ENCODE measurements around the gene CEPT1.

Gene CEPT1

DNA sequence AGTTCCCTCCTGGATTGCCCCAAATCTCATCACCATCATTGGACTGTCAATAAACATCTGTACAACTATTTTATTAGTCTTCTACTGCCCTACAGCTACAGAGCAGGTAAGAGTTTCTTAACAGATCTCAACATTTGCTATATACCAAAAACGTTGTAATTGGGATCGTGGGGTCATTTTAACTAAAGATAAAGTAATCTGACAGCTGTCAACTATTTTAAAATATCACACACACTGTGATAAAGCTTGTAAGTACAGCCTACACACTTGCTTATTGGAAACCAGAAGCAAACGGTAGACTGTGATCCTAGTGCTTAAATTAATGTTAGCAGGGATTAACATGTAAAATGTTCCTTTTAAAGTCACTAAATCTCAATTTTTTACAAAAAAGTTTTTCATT lies 7.9 kb downstream of the CEPT1 start:
- DNase-seq, result no peak

DNA sequence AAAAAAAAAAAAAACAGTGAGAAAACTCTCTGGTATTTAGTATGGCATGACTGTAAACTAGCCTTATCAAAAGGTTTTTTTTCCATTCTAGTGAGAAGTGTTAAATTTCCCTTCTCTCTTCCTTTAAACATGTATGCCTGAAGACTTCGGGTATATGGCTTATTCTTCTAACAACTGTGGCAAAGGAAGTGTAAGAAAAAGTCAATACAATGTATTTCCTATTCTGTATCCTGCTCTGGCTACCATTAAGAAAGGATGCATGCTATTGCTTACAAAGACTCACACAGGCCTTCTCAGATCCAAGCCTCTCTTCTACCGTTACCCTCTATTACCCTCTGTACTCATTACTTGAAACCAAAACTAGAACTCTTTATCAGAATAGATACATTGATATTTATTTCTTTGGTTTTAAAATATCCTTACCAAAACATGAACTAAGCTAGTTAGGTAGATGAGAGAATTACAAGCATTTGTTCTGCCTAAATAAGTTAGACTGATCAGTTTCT lies 8.4 kb downstream of the CEPT1 start:
- no peak for DNase-seq

DNA sequence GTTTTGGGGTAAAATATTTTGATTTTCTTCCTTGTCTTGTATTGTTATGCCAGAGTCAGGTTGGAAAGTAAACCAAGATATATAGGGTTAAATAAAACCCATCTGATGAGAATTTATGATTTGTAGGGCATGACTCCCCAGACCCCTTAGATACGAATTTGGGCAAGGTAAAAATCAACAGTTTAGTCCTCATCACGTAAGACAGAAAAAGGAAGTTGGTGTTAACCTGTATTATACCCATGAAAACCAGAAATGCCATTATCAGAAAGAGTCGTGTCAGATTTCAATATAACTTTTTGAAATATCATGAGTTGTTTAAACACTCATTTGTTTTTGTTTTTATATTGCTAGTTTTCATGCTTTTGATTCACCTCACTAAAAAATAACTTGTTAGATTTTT lies 11.8 kb downstream of the CEPT1 start:
- DNase-seq, result no peak

DNA sequence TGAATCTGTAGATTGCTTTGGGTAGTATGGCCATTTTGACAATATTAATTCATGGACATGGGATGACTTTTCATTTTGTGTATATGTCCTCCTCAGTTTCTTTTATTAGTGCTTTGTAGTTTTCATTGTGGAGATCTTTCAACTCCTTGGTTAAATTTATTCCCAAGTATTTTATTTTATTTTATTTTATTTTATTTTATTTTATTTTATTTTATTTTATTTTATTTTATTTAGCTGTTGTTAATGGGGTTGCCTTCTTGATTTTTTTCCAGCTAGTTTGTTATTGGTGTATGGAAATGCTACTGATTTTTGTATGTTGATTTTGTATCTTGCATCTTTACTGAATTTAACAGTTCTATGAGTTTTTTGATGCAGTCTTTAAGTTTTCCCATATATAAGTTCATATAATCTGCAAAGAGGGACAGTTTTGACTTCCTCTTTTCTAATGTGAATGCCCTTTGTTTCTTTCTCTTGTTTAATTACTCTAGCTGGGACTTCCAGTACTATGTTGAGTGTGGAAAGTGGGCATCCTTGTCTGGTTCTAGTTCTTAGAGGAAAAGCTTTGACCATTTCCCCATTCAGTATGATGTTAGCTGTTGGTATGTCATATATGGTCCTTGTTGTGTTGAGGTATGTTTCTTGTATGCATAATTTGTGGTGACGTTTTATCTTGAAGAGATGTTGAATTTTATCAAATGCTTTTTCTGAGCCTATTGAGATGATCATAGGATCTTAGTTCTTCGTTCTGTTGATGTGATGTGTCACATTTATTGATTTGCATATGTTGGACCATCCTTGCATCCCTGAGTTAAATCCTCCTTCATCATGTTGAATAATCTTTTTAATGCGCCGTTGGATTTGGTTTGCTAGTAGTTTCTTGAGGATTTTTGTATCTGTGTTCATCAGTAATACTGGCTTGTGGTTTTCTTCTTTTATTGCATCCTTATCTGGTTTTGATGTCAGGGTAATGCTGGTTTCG lies 14.3 kb downstream of the CEPT1 start:
- no peak for DNase-seq

DNA sequence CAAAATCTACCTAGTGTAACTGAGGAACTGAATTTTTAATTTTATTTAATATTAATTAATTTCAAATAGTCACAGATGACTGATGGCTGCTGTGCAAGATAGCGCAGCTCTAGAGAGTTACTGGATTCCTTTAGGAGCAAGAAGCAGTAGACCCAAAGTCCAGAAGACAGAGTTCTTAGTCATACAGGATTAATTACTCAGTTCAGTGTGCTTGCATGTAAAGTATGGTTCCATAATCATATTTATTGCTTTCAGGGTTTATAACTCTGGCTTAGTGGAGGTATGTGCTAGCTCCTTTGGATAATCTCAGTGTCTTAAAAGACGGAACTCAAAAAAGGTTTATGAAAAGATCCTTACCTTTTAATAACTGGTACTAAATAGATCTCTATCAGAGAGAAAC lies 17.4 kb downstream of the CEPT1 start:
- no peak for DNase-seq

- DNase-seq, result peak; percentile 13
Observed at GRCh38 chr1:111161843-111162487, 21.9 kb downstream of the CEPT1 start.

GRCh38 chr1:111162488-111162880 lies 22.5 kb downstream of the CEPT1 start:
- DNase-seq, result no peak

DNA sequence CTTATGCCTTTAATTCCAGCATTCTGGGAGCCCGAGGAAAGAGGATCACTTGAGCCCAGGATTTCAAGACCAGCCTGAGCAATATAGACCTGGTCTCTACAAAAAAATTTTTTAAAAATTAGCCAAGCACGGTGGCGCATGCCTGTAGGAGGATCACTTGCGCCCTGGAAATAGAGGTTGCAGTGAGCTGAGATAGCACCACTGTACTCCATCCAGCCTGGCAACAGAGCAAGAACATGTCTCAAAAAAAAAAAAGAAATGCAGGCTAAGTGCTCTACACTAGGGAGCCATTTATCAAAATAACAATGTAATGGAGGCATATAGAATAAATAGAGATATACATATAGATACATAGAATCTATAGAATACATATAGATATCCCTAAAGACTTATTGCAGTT lies 23.3 kb downstream of the CEPT1 start:
- no peak for DNase-seq

- DNase-seq, result no peak
Observed at GRCh38 chr1:111164151-111164550, 24.1 kb downstream of the CEPT1 start.

DNA sequence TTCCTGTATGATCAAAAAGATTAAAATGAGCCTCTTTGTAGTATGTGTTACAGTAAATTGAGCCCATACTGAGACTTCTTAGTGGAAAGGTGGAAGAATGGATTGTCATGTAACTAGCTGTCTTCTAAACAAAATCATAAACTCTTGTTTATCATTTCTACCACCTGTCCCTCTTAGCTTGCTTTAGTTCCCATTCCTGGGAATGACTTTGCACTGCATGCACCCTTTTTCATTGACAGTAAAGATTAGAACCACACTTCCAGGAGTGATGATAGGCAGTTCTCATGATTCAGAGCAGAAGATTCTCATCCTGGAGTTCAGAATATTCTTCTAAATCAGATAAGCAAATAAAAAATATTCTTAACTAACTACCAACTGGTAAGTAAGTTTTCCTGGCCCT lies 32.4 kb downstream of the CEPT1 start:
- DNase-seq, result no peak

GRCh38 chr1:111174070-111174469 lies 34.0 kb downstream of the CEPT1 start:
- no peak for DNase-seq

DNA sequence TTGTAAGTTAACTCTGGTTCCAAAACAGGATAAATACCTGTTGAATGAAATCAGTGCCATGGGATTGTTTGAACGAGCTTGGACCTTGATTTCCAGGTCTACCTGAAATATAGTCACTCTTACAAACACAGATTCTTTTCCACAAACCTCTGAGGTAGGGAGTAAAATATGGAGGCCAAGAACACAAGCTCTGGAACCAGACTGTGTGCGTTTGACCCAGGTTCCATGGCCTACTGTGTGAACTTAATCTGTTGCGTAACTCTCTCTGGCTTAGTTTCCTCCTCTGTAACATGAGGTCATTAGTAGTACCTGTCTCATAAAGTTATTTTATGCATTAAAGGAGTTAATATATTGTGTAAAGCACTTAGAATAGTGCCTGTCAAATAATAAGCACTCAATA lies 35.3 kb downstream of the CEPT1 start:
- no peak for DNase-seq

GRCh38 chr1:111176678-111177077 lies 36.7 kb downstream of the CEPT1 start:
- no peak for DNase-seq

- peak; percentile 51 for DNase-seq
Observed at GRCh38 chr1:111179968-111180533, 40.0 kb downstream of the CEPT1 start.

DNA sequence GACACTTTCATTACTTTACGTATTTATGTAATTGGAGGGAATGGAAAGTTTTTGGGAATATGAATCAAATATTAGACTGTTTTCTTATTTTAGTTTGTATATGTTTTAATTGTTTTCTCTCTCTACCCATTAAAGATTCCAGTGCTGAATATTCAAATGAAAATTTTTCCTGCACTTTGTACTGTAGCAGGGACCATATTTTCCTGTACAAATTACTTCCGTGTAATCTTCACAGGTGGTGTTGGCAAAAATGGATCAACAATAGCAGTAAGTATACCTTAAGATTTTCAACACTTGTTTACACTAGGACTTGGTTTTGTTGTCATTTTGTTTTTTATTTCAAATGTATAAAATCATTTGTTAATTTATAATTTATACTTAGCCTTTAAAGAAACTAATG lies 42.0 kb downstream of the CEPT1 start:
- DNase-seq, result no peak

- DNase-seq, result no peak
Observed at GRCh38 chr1:111183308-111184069, 43.5 kb downstream of the CEPT1 start.

DNA sequence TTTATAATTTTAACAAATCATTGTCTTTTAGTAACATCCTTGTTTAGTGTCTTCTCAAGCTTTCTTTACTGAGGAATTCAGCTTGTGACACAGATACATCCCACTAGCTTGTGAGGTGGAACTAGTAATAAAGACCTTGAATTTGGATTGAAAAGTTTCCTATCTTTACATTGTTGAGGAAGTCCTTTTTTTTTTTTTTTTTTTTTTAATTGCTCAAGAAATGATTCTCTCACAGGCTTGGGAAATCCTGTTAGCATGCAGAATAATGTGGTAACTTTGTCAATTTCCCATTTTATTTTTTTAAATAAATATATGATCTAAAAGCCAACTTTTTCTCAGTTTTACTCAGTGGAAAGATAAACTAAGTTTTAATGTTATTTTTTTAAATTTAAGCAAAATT lies 44.6 kb downstream of the CEPT1 start:
- no peak for DNase-seq

GRCh38 chr1:111190931-111191451 lies 51.0 kb downstream of the CEPT1 start:
- no peak for DNase-seq

GRCh38 chr1:111191496-111191895 lies 51.5 kb downstream of the CEPT1 start:
- no peak for DNase-seq

DNA sequence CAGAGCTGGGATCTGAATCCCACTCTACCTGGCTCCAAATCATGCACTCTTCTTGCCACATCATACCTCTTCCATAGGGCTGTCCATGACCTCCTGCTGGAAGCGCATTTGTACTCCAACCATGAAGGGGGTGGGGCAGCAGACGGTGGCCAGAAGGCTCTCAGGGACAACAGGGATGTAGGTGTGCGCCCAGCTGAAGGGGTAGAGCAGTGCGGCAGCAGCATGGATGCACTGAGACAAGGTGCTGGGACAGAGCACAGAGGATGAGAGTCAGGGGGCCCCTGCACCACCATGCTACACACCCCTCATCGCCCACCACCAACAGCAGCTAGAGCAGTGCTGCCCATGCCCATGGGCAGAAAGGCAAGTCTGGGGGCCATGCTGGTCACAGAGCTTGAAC lies 52.1 kb downstream of the CEPT1 start:
- DNase-seq, result no peak

DNA sequence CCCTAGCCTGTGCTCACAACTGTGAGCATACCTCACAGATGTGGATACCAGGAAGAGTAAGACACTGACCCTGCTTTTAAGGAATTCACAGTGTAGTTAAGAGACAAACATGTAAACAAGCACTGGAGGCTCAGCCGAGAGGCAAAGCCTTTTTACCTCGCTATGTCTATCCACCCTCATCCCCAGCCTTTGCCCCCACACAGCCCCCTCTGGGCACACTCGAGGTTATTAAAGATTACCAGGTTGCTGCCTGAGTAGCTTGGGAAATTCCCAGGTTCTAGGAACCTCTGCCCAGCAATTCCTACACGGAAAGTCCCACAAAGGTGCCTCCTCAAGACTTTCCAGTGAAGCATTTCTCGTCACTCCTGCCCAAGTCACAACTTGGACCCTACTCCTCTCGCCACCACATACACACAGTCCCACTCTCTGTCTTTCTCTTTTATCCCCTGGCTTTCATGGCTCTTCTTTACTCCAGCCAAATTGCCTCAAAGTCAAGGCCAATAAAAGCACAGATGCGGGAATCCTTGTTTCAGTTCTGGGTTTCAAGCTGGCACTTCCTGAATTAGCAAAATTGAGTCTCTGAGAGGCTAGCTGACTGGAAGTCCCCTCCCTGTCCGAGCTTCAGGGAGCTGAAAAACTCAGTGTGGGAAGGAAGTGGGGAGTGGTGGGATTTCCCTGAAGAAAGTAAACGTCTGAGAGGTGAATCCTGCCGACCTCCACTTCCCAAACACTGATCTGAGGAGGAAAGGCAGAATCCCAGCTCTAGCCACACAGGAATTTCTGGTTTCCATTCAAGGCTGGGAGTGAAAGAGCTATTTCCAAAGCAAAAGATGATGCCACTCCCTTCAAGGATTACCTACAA lies 52.9 kb downstream of the CEPT1 start:
- no peak for DNase-seq

All from NCI-H2029 treated with DMSO at 0.1 percent for 48 hours (cell line).